Uterus (tissue), 2 donors: ENCODE data around the gene ZNF687.

Experiments
- POLR2A ChIP-seq, 2 donors: fragments of 450-650 bp; IDR thresholded peaks; one replicate each; pipeline ENCODE4 v1.6.1; 2016; ENCODE audit warnings: antibody characterized with exemption in 2 of 2, mild to moderate bottlenecking in 1 of 2, moderate library complexity in 1 of 2
- TF ChIP-seq, protein P1 (sequence below), 4 experiments: fragments of 200-600 bp in 2 of 4; fragments of 450-650 bp in 2 of 4; sonication (generic) in 2 of 4; IDR thresholded peaks; one replicate each; pipeline ENCODE4 v1.5.1; 2016 to 2019; ENCODE audit warnings: antibody characterized with exemption in 4 of 4, mild to moderate bottlenecking in 2 of 4, moderate library complexity in 1 of 4

DNA sequence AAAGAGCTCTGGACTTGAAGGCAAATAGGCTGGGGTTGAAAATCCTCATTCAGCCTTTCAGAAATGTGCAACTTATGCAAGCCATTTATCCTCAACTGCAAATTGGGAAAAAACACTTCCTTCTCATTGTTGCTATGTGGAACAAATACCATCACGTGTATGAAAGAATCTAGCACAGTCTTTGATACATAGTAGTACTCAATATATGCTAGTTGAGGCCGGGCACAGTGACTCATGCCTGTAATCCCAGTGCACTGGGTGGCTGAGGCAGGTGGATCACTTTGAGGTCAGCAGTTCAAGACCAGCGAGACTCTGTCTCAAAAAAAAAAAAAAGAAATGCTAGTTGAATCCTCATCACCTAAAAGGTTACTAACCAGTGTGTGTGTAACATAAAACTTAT lies 36.9 kb downstream of the ZNF687 start:
- TF ChIP-seq, protein P1, sequence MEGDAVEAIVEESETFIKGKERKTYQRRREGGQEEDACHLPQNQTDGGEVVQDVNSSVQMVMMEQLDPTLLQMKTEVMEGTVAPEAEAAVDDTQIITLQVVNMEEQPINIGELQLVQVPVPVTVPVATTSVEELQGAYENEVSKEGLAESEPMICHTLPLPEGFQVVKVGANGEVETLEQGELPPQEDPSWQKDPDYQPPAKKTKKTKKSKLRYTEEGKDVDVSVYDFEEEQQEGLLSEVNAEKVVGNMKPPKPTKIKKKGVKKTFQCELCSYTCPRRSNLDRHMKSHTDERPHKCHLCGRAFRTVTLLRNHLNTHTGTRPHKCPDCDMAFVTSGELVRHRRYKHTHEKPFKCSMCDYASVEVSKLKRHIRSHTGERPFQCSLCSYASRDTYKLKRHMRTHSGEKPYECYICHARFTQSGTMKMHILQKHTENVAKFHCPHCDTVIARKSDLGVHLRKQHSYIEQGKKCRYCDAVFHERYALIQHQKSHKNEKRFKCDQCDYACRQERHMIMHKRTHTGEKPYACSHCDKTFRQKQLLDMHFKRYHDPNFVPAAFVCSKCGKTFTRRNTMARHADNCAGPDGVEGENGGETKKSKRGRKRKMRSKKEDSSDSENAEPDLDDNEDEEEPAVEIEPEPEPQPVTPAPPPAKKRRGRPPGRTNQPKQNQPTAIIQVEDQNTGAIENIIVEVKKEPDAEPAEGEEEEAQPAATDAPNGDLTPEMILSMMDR (IDR thresholded peaks at IDR 0.05): no peak
- TF ChIP-seq POLR2A (IDR thresholded peaks at IDR 0.05): no peak
